ENCODE measurements around the gene ZNF319.

GRCh38 chr16:58022601-58023371, 22.3 kb upstream of the ZNF319 start:
- TF ChIP-seq CTCF (conservative IDR thresholded peaks at IDR 0.05) (no peak), ZFX (IDR thresholded peaks at IDR 0.05) (no peak)
